Hippocampal formation (tissue), 2 donors: ENCODE measurements around the gene USH2A.

ENCODE experiments used
- DNase-seq, 2 donors: peaks; one replicate each; lab custom pipeline; 2025; lab: John Stamatoyannopoulos, UW

USH2A gene

GRCh38 chr1:216422821-216423520 is at the start of gene USH2A:
Gene USH2A (minus strand): TSS chr1:216423448. CDS start chr1:216422336, 1,112 bp downstream.
- no peak for DNase-seq

DNA sequence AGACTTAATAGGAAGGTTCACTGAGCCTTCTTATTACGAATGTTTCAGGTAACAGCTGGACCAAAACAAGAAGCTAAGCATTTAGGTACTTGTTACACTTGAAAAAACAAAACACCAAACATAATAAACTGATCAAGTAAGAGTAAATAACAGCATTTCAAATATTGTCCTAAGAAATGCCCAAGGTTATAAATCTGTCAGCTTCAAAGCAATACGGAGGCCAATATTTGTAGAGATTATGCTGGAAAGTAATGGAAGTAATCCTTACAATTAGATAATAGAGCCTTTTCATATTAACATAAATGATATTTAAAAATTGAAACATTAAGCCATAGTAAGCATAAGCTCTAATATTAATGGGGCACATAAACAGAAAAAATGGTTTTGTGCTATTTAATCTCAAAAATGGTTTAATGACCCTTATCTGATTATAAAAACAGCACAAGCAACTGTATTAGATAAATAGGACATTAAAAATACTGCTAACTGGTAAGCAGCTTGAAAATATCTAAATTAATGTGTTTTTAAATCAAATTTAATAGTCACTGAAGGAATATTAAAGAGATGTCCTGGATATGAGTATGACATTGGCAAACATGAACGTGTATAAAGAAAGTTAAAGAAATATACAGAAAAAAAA is 43.0 kb upstream of the USH2A start:
- DNase-seq, result no peak

GRCh38 chr1:216464489-216464888 is 41.2 kb upstream of the USH2A start:
- no peak for DNase-seq

DNA sequence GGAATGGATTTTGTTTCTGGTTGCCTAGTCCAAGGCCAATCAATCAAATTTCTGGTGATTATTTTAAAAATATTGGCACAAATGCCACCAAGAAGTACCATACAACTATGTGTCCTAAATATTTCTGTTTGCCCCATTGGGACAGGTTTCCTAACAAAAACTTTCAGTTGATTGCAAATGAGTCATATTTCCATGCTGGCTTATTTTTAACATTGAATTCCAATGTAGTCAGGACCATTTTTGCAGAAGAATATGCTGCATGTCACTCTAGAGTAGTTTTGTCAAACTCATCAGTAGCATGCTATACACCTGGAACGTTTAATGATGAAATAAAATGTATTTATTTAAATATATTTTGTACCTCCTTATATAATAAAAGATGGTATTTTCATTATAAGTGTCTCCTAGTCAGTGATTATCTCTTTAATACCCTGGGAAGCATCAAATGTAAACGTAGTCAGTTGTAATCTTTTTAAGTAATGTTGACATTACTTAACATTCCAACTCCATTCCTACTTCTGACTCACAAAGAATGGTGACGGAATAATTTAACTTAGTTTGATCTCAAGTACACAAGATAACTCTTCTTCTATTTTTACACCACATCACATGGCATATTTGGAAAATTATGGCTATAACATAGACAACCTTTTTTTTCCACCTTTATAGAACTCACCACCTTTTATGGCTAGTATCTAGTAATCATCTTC is 39.0 kb upstream of the USH2A start:
- no peak for DNase-seq

- no peak for DNase-seq
Measured at GRCh38 chr1:216461466-216461865, 38.2 kb upstream of the USH2A start.

- no peak for DNase-seq
Measured at GRCh38 chr1:216459651-216460207, 36.5 kb upstream of the USH2A start.

DNA sequence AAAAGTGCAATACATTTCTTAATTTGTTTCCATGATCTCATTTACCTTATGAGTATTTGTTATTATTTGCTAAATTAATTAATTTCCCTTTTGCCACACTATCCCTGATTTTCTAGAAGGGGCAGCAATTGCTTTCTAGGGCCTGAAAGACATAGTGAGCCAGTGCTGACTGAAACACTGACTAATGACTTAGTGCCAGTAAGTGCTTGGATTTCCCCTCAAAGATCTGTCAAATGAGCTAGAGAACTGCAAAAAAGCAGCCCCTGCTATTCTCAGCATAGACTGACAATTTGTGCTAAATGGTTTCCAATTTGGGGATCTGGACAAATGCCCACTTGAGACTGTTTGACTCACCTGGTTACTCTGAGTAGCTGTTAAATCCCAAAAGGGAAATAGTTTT is 35.6 kb upstream of the USH2A start:
- no peak for DNase-seq

GRCh38 chr1:216457356-216457755 is 34.1 kb upstream of the USH2A start:
- no peak for DNase-seq

DNA sequence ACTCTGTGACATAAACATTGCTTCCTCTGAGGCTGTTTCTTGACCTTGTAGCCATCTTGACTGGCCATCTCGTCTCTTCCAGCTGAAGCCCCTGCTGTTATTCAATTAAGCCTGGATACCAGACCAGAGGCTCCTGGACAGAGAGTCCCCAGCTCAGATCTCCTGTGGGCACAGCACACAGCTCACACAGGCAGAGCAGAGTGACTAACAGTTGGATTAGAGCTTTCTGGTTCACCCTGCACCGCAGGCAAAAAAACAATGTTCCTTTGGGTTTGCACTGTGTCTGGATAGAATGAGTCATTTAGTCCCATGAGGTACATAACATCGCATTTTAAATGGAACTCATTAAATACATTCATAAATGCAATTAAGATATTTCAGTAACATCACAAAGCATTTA is 33.4 kb upstream of the USH2A start:
- no peak for DNase-seq

DNA sequence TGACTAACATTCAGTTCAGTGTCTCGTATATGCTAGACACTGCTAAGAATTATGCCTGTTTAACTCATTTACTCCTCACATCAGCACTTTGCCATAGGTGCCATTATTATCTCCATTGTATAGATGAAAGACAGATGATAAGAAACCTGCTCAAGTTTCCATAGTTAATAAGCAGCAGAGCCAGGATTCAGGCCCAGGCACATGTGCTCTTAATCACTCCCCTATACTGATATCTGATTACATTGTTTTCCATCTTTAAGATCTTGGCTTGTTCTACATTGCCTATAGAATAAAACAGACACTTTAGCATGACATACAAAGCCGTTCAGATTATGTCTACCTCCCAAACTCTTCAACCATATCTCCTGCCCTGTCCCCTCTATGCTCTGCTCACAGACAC is 30.5 kb upstream of the USH2A start:
- no peak for DNase-seq

DNA sequence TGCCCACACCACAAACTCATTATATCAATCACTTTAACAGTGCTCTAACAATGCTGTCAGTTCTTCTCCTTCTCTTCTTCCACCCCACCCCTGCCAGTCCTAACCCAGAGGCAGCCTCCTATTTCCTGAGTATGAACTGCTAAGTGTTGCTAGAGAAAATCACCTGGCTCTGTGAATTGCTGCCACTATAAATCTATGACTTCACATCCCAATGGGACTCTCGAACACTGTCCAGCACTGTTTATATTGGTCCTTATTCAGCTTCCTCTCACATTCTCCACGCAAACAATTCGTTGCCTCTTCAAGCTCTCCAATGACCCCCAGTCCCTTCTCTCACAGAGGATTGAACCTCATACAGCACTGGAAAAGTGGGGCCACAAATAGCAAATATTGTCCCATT is 27.0 kb upstream of the USH2A start:
- no peak for DNase-seq

DNA sequence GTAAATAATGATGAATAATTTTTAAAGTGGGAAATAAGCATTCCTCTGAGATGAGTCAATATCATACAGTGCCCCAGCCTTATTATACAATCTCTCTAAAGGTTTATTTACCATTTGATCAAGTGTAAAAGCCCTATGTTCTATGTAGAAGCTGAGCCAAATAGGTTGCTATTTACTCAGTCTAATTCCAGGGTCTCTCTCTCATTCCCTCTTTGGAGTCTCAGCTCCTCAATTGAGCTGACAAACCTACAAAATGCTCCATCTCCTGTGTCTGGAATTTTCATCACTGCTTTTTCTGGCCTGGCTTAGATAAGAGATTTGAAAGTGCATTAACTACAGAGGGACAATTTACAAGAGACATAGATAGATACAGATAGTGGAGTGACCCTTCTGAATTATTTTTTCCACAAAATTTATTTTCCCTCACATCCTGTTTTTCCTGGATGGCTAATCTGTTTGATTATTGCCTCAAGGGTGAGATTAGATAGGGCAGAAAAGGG is 24.8 kb upstream of the USH2A start:
- DNase-seq, result no peak

DNA sequence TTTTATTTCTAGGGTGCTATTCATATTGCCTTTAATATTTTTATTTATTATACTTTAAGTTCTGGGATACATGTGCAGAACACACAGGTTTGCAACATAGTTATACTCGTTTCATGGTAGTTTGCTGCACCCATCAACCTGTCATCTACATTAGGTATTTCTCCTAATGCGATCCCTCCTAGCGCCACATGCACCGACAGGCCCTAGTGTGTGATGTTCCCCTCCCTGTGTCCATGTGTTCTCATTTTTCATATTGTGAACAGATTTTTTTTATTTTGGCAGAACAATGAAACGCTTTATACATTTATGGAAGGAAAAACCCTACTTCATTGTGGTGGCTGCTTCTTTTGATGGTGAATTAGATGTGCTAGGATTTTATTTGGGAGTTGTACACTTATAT is 14.4 kb upstream of the USH2A start:
- DNase-seq, result no peak

- no peak for DNase-seq
Measured at GRCh38 chr1:216434232-216434631, 11.0 kb upstream of the USH2A start.

GRCh38 chr1:216433175-216433574 is 9.9 kb upstream of the USH2A start:
- DNase-seq, result no peak

GRCh38 chr1:216430744-216431143 is 7.5 kb upstream of the USH2A start:
- DNase-seq, result no peak

DNA sequence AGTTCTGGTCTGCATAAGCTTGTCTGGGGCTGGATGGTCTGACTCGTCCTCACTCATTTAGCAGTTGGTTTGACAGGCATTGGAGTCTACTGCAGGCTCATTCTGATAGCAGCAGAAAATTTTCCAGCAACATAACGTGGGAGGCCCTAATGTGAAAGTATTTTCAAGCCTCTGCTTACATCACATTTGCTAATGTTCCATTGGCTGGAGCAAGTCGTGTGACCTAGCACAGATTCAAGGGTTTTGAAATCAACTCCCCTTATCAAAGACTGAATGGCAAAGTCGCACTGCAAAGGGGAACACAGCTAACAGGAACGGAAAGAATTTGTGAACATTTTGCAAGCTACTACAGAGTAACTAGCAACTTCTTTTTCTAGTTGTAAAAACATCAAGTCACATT is 2.3 kb upstream of the USH2A start:
- DNase-seq, result no peak

- no peak for DNase-seq
Measured at GRCh38 chr1:216420746-216421145, 2.5 kb downstream of the USH2A start.

DNA sequence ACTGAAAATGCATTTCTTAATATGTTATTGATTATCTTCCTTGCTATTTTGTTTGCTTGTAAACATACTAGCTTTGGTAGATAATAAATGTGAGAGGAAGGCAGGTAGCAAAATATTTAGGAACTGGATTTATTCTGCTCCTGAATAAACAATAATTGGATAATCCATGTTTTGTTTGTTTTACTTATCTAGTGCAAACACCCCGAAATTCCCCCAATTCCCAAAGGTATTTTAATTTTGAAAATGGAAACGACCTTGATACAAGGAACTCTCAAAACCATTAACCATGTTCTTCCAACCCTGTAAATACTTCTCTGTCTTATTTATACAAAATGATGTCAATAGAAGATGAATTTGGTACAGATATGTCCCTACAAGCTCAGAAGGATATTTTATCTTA is 3.0 kb downstream of the USH2A start:
- DNase-seq, result no peak

DNA sequence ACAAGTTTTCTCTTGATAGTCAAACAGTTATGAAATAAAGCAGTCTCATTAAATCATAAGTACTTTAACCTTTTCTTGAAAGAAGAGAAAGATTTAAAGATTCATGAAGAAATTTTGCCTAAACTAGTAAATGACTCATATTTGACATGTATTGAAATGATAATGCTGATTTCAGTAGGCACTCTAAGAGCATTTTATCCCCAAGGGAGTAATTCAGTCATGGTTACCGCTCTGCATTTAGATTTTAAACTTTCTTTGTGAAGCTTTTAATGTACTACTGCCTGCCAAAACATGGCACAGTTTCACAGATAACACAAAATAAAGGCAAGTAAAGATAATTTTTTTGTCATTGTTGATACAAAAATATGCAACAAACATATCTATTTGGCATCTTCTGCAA is 6.8 kb downstream of the USH2A start:
- DNase-seq, result no peak

GRCh38 chr1:216410026-216410425 is 13.2 kb downstream of the USH2A start:
- no peak for DNase-seq

- DNase-seq, result no peak
Measured at GRCh38 chr1:216390956-216391355, 32.3 kb downstream of the USH2A start.

- DNase-seq, result no peak
Measured at GRCh38 chr1:216389774-216390173, 33.5 kb downstream of the USH2A start.
